Suprapubic skin (tissue), 4 donors: ENCODE measurements around the gene SOHLH1. TPM values are rescaled to one million over a fixed set of nuclear protein-coding genes. Genes with fewer than 3 reads are reported as not detected.
A peak's percentile ranks its signal among the peaks of the same experiment; 100 is the strongest.

ENCODE experiments used
- DNase-seq, 2 donors: peaks; one replicate each; pipeline ENCODE4 v3.0.0-alpha.2; 2019; ENCODE audit warnings: low spot score in 2 of 2
- H3K27ac ChIP-seq: fragments of 200-600 bp; sonication (generic); one replicate; pipeline ENCODE4 v1.5.1; 2019
- H3K27me3 ChIP-seq: fragments of 200-600 bp; sonication (generic); one replicate; pipeline ENCODE4 v1.5.1; 2019
- H3K36me3 ChIP-seq: fragments of 200-600 bp; sonication (generic); one replicate; pipeline ENCODE4 v1.5.1; 2019
- H3K4me1 ChIP-seq: fragments of 200-600 bp; sonication (generic); one replicate; pipeline ENCODE4 v1.5.1; 2019
- H3K4me3 ChIP-seq: fragments of 200-600 bp; sonication (generic); one replicate; pipeline ENCODE4 v1.5.1; 2019; ENCODE audit warnings: mild to moderate bottlenecking
- H3K9me3 ChIP-seq: fragments of 200-600 bp; sonication (generic); one replicate; pipeline ENCODE4 v1.5.1; 2019
- EP300 ChIP-seq: sonication (generic); formaldehyde crosslinking; IDR thresholded peaks from one replicate; pipeline ENCODE4 v1.6.1; 2017; ENCODE audit warnings: antibody characterized with exemption
- POLR2A ChIP-seq, 2 donors: fragments of 450-650 bp; IDR thresholded peaks; one replicate each; pipeline ENCODE4 v1.6.1; 2017; ENCODE audit warnings: antibody characterized with exemption in 2 of 2, mild to moderate bottlenecking in 2 of 2, moderate library complexity in 2 of 2
- POLR2AphosphoS5 ChIP-seq, 3 donors: sonication (generic); formaldehyde crosslinking; IDR thresholded peaks; one replicate each; pipeline ENCODE4 v1.6.1; 2017; ENCODE audit warnings: antibody characterized with exemption in 3 of 3
- WGBS: methylation state at CpG from one replicate; pipeline ENCODE4 v1.1.5; 2018; 5-methylcytosine and 5-hydroxymethylcytosine counted together
- total RNA-seq, 4 donors: library from RNA; depleted of rRNA; stranded (reverse); fragments of >200 nt; gene quantifications; one replicate each; pipeline ENCODE4 v1.1.0, GENCODE V29; 2016
- TF ChIP-seq, protein P1 (sequence below), 2 donors: fragments of 200-600 bp in 1 of 2; fragments of 450-650 bp in 1 of 2; sonication (generic) in 1 of 2; IDR thresholded peaks; one replicate each; pipeline ENCODE4 v1.5.1; 2016 to 2019; ENCODE audit warnings: antibody characterized with exemption in 2 of 2, mild to moderate bottlenecking in 1 of 2, moderate library complexity in 1 of 2

The SOHLH1 gene
- total RNA-seq, 4 donors from 2014 or later, result not detected

DNA sequence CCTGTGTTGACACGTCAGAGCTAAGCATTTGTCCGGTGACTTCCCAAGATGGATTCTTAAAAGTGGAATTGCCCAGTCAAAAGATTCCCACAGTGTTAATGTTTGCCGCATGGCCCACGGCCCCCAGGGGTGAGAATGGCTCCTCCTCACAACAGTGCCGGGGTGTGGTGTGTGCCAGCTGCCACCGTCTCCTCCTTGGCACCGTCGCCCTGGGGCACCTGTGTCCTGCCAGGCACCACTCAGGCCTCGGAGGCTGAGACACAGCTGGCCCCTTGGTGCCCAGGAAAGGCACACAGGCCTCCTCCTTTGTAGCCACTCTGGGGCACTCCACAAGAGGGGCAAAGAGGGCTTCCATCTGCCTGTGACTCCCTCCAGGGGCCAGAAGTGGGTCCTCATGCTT lies 7.0 kb upstream of the SOHLH1 start:
- WGBS, result 44% methylated on average over 9 of the region's 9 CpGs
- TF ChIP-seq POLR2A (IDR thresholded peaks at IDR 0.05), result no peak
- TF ChIP-seq, protein P1, sequence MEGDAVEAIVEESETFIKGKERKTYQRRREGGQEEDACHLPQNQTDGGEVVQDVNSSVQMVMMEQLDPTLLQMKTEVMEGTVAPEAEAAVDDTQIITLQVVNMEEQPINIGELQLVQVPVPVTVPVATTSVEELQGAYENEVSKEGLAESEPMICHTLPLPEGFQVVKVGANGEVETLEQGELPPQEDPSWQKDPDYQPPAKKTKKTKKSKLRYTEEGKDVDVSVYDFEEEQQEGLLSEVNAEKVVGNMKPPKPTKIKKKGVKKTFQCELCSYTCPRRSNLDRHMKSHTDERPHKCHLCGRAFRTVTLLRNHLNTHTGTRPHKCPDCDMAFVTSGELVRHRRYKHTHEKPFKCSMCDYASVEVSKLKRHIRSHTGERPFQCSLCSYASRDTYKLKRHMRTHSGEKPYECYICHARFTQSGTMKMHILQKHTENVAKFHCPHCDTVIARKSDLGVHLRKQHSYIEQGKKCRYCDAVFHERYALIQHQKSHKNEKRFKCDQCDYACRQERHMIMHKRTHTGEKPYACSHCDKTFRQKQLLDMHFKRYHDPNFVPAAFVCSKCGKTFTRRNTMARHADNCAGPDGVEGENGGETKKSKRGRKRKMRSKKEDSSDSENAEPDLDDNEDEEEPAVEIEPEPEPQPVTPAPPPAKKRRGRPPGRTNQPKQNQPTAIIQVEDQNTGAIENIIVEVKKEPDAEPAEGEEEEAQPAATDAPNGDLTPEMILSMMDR (IDR thresholded peaks at IDR 0.05), result no peak
- TF ChIP-seq EP300, result no peak
- TF ChIP-seq POLR2AphosphoS5 (IDR thresholded peaks at IDR 0.05), result no peak
- no peaks in the 10 kb centered on the region for H3K9me3 ChIP-seq

DNA sequence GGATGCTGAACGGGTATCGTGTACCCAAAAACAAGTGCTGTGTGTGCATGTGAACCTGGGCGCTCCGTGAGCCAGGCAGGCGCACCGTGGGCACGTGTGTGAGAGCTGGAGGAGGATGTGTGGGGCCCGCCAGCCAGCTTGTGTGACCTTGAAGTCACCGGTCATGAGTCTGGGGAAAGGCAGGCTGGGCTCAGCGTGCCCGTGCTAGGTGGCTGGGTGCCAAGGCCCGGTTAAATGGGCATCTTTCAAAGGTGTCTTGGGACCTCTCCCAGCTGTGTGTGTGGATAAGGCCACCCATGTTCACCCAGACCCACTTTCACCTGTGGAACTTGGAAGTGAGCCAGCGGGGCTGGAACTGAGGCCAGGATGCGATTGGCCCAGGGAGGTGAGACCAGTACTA lies 6.1 kb upstream of the SOHLH1 start:
- TF ChIP-seq POLR2AphosphoS5 (IDR thresholded peaks at IDR 0.05) (no peak), POLR2A (IDR thresholded peaks at IDR 0.05) (no peak), EP300 (no peak)
- peaks cover 85% of the 10 kb centered on the region for H3K27me3 ChIP-seq
- no peak for DNase-seq
- WGBS, result 62% methylated on average over 9 of the region's 14 CpGs
- no peak overlapping the region for H3K4me3 ChIP-seq
- H3K4me1 ChIP-seq, result peaks cover 13% of the 10 kb centered on the region
- no peak overlapping the region for H3K27ac ChIP-seq
- no peaks in the 10 kb centered on the region for H3K36me3 ChIP-seq
- H3K9me3 ChIP-seq, result no peaks in the 10 kb centered on the region

More for the DNA sequence above, 7.0 kb upstream of the SOHLH1 start:
- H3K36me3 ChIP-seq, result no peaks in the 10 kb centered on the region
- no peak overlapping the region for H3K27ac ChIP-seq
- H3K4me3 ChIP-seq, result no peak overlapping the region
- H3K27me3 ChIP-seq, result peaks cover 85% of the 10 kb centered on the region
- no peak for DNase-seq
- H3K4me1 ChIP-seq, result peaks cover 13% of the 10 kb centered on the region

DNA sequence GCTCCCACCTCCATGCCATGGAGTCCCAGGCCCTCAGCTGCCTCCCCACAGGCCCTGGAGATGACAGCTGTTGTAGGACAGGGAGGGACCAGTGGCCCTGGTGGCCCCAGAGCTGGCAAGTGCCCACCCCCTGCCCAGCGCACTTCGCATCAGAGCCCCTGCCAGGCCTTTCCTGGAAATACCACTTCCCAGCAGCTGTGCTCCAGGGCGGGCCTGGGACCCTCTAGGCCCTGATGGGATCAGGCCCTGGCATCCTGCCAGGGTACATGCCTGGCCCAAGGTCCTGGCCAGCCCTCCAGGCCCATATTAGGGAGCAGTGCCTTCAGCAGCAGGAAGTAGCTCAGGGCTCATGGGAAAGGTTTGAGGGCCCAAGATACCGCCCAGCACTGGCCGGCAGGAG lies 5.2 kb upstream of the SOHLH1 start:
- H3K9me3 ChIP-seq, result no peaks in the 10 kb centered on the region
- TF ChIP-seq POLR2AphosphoS5 (IDR thresholded peaks at IDR 0.05) (no peak), POLR2A (IDR thresholded peaks at IDR 0.05) (no peak), EP300 (no peak)
- TF ChIP-seq, protein P1 (IDR thresholded peaks at IDR 0.05), result no peak
- H3K4me3 ChIP-seq, result no peak overlapping the region
- peaks cover 82% of the 10 kb centered on the region for H3K27me3 ChIP-seq
- no peak overlapping the region for H3K27ac ChIP-seq
- H3K36me3 ChIP-seq, result no peaks in the 10 kb centered on the region
- no CpG with 5 or more reads among the region's 5 CpGs for WGBS
- DNase-seq, result no peak
- peaks cover 13% of the 10 kb centered on the region for H3K4me1 ChIP-seq

- peaks cover 80% of the 10 kb centered on the region for H3K27me3 ChIP-seq
- no peaks in the 10 kb centered on the region for H3K9me3 ChIP-seq
- H3K4me1 ChIP-seq, result peaks cover 13% of the 10 kb centered on the region
- 20% methylated on average over 3 of the region's 14 CpGs for WGBS
- no peak overlapping the region for H3K4me3 ChIP-seq
- DNase-seq, result no peak
- no peak for TF ChIP-seq POLR2AphosphoS5 (IDR thresholded peaks at IDR 0.05)
- TF ChIP-seq EP300, result no peak
- TF ChIP-seq, protein P1 (IDR thresholded peaks at IDR 0.05), result no peak
- no peak for TF ChIP-seq POLR2A (IDR thresholded peaks at IDR 0.05)
- H3K27ac ChIP-seq, result no peak overlapping the region
- no peaks in the 10 kb centered on the region for H3K36me3 ChIP-seq
Observed at GRCh38 chr9:135703726-135704125, 4.4 kb upstream of the SOHLH1 start.

- TF ChIP-seq POLR2A (IDR thresholded peaks at IDR 0.05), result no peak
- TF ChIP-seq, protein P1 (IDR thresholded peaks at IDR 0.05), result peak; percentile 26 to 99
- Histone ChIP-seq H3K9me3 (no peaks in the 10 kb centered on the region), H3K27me3 (peaks cover 72% of the 10 kb centered on the region), H3K27ac (no peak within 1 kb of the TSS), H3K36me3 (no peaks in the 10 kb centered on the region), H3K4me3 (peak within 1 kb of the TSS; percentile 23), H3K4me1 (peaks cover 13% of the 10 kb centered on the region)
- no CpG with 5 or more reads among the region's 66 CpGs for WGBS
- no peak for DNase-seq
Observed at GRCh38 chr9:135701959-135702721, 2.9 kb upstream of the SOHLH1 start, which contains the start of gene KCNT1. KCNT1 (plus strand) TSS chr9:135702185; CDS start chr9:135702259, 74 bp downstream.
